Inferior parietal cortex (tissue), 1 donor: ENCODE results near the gene CREG1.

Source experiments
- DNase-seq: peaks from one replicate; pipeline ENCODE4 v3.0.0-alpha.2; 2016; ENCODE audit errors: extremely low spot score

The CREG1 gene

GRCh38 chr1:167507719-167508118 is 45.8 kb downstream of the CREG1 start:
- DNase-seq, result no peak

GRCh38 chr1:167504467-167504827 is 49.1 kb downstream of the CREG1 start:
- DNase-seq, result no peak

- DNase-seq, result no peak
These were observed 49.7 kb downstream of the CREG1 start for GRCh38 chr1:167503626-167504466.

GRCh38 chr1:167502719-167503462 is 50.7 kb downstream of the CREG1 start:
- DNase-seq, result no peak

DNA sequence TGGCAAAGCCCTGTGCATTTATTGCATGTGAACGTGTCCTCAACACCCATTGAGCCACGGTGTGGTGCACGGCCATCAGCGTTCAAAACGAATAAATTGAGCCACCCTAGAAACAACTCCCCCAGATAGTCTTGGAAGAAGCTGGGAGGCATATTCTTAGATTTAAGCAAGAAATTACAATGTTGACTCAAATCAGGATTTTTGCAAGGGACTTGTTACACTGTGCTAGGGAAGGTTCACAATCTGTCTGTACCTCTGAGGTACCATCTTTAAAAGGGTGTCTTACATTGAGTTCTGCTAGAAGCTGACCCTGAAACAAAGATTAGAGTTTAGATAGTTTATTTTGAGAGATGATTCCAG is 51.4 kb downstream of the CREG1 start:
- DNase-seq, result no peak

DNA sequence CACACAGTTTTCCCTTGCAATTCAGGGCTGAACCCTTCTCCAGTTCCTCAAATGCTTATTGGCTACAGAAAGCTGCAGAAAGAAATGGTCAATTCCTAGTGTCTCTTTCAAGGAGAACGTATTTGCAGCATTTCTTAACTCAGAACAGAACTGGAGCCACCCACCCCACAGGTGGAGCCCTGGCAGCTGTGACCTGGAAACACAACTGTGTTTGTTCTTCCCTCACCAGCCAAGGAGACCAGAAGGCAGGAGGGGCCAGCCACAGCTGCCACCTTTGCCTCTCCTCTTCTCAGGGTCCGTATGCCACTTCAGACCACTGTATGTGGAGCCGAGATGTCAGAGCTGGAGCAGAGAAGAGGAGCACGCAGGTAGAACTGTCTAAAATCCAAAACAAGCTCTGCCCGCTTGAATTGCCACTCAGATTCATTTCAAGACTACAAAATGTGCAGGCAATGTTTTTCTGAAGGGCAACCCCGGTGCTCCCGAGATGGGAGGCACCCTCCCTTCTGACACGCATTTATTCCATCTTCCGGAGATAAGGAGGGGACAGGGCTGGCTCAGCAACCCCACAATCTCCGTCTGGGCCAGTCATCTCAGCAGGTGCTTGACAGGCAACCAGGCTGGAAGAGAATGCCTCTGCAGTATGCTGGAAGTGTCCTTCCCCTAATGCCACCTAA is 51.9 kb downstream of the CREG1 start:
- no peak for DNase-seq

DNA sequence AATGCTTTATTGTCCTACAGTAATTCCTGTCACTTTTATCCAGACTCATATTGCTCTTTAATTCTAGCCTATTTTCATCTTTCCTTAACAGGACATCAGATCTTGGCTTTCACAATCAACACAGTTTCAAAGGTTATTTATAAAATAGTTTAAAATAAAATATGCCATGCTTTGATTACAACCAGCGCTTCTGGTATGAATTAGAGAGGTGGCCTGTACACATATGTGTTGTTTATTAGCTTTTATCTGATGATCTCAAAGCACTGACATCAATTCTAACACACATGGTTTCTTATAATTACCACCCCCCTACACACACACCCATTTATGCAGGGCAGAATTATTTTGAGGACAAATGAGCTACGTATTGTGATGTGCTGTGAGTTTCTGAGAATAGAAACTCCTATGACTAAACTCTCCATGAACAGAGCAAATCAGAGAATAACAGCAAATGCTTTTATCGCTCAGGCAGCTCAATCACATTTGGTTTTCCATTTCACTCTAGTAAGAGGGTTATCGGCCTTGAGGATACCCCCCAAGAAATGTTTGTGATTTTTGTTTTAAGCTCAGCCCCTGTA is 53.2 kb downstream of the CREG1 start:
- no peak for DNase-seq

GRCh38 chr1:167499664-167500101 is 53.9 kb downstream of the CREG1 start:
- no peak for DNase-seq

DNA sequence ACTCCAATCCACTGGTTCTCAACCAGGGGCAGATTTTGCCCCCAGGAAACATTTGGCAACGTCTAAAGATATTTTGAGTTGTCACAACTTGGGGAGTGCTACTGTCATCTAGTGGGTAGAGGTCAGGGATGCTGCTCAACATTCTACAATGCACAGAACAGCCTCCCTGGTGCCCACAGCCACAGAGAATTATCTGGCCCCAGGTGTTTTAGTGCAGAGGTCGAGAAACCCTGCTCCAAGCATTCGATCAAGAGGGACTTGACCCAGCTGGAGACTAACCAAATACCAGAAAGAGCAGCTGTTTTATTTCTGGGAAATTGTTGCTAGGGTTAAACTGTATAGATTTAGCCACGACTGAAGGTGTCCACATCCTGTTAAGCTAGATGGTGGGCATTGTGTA is 54.5 kb downstream of the CREG1 start:
- no peak for DNase-seq

DNA sequence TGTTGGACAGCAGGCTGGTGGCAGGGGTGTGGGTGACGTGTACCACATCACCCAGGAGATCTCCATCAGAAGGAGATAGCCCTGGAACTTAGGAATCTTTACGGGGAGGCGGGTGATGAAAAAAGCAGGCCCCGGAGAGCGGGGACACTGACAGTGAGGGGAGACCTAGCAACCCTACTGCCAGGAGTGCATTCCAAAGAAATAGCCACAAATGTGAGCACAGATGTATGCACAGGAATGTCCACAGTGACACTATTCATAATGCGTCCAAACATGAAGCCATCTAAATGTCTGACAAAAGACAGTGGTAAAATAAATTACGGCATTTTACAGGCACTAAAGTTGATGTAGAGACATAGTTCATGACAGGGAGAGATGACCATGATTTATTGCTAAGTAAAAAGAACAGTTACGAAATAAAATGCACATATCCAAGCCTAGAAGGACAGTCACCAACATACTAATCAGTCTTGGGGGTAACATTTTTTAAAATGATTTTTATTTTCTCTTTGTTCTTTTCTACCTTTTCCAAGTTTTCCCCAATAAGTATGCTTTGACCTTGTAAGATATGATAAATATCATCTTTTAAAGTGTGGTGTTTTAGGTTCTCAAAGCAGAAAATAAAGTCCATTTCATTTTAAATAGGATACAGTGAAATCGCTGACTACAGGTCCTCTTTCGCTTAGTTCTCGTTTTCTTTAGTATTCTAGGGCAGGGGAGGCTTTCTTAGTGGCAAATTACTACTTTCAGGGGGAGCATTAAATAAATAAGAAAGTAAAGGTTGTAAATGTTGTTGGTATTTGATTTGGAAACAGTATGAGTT is 56.6 kb downstream of the CREG1 start:
- DNase-seq, result no peak

GRCh38 chr1:167493372-167493771 is 60.2 kb downstream of the CREG1 start:
- DNase-seq, result no peak

- DNase-seq, result no peak
These were observed 61.1 kb downstream of the CREG1 start for GRCh38 chr1:167492481-167492910.

GRCh38 chr1:167491586-167492461 is 61.7 kb downstream of the CREG1 start:
- no peak for DNase-seq
